Heart left ventricle (tissue), 16 donors: ENCODE data around the gene LEUTX. TPM values are rescaled to one million over a fixed set of nuclear protein-coding genes. Genes with fewer than 3 reads are reported as not detected.

ENCODE experiments used
- ATAC-seq, 4 donors: fragments of 200-7000 bp; cut with Tn5 transposase; one replicate each; pipeline ENCODE4 v1.9.1; 2020 to 2022; ENCODE audit warnings: moderate library complexity in 4 of 4, mild to moderate bottlenecking in 3 of 4, moderate number of reproducible peaks in 1 of 4
- DNase-seq, 5 donors: peaks; one replicate each; pipeline ENCODE4 v3.0.0-alpha.2; 2020
- H3K27ac ChIP-seq, 12 donors: fragments of 200-600 bp; sonication (generic) in 4 of 12; one replicate each; pipeline versions ENCODE4 v1.5.0 to v1.8.0; 2016 to 2022; ENCODE audit warnings: mild to moderate bottlenecking in 2 of 12
- H3K27me3 ChIP-seq, 9 donors: fragments of 200-600 bp; sonication (generic) in 2 of 9; one replicate each; pipeline versions ENCODE4 v1.5.1 to v1.8.0; 2016 to 2022; ENCODE audit warnings: mild to moderate bottlenecking in 3 of 9
- H3K36me3 ChIP-seq, 9 donors: fragments of 200-600 bp; sonication (generic) in 2 of 9; one replicate each; pipeline versions ENCODE4 v1.5.0 to v1.8.0; 2018 to 2022; ENCODE audit warnings: mild to moderate bottlenecking in 2 of 9
- H3K4me1 ChIP-seq, 12 donors: fragments of 200-600 bp; sonication (generic) in 4 of 12; one replicate each; pipeline versions ENCODE4 v1.5.0 to v1.8.0; 2016 to 2022; ENCODE audit warnings: mild to moderate bottlenecking in 3 of 12
- H3K4me3 ChIP-seq, 12 donors: fragments of 200-600 bp; sonication (generic) in 4 of 12; one replicate each; pipeline versions ENCODE4 v1.5.0 to v1.8.0; 2017 to 2022; ENCODE audit warnings: mild to moderate bottlenecking in 9 of 12, moderate library complexity in 4 of 12
- H3K9me3 ChIP-seq, 12 donors: fragments of 200-600 bp; sonication (generic) in 4 of 12; one replicate each; pipeline versions ENCODE4 v1.5.0 to v1.8.0; 2016 to 2022; ENCODE audit warnings: mild to moderate bottlenecking in 1 of 12
- POLR2A ChIP-seq, 2 donors: fragments of 450-650 bp; IDR thresholded peaks; one replicate each; pipeline ENCODE4 v1.6.1; 2017; ENCODE audit warnings: antibody characterized with exemption in 2 of 2, mild to moderate bottlenecking in 2 of 2, moderate library complexity in 2 of 2
- WGBS, 4 donors: extraction: QIAGEN DNeasy Blood & Tissue Kit in 2 of 4; methylation state at CpG; one replicate each; pipeline versions ENCODE4 v1.1.5 to v1.1.7; 2013 to 2018; 5-methylcytosine and 5-hydroxymethylcytosine counted together
- intact Hi-C, 10 donors: fragments of 100-400 bp; cut with DNase I; formaldehyde crosslinking; loops; one replicate each; pipeline versions ENCODE4 v1.11.1 to v1.14.2; 2022
- polyA plus RNA-seq, 2 donors: library from polyadenylated mRNA; stranded (reverse); fragments of 200-250 nt; gene quantifications; one replicate each; pipeline ENCODE4 v1.2.3, GENCODE V29; 2013
- total RNA-seq, 9 donors: library from RNA; depleted of rRNA in 2 of 9; stranded (reverse); fragments of >200 nt in 2 of 9; fragmentation: NEBNext Ultra II Directional in 3 of 9; extraction: Animal tissue kit (Norgen Biotek cat#: 25700) in 3 of 9; gene quantifications; one replicate each; pipeline versions ENCODE4 v1.1.0 to v1.2.4, GENCODE V29; 2016 to 2023
- TF ChIP-seq, protein P1 (sequence below), 12 donors: fragments of 200-600 bp; sonication (generic) in 4 of 12; IDR thresholded peaks; one replicate each; pipeline versions ENCODE4 v1.5.0 to v1.8.0; 2018 to 2022; ENCODE audit warnings: antibody characterized with exemption in 12 of 12, mild to moderate bottlenecking in 5 of 12
- donor health status: ischemic (EF 13 %, LVEDD 7.1; RV severe dilation, severe dysfunction).
- donor health status: healthy with polysubstance abuse.
- donor health status: DM: no; HTN: yes; CAD: no.
- donor health status: DM: no; HTN: no; CAD: no.
- donor health status: ischemic (EF 25% LVEDD 6.9; RV normal size, moderate dysfunction).
- donor health status: ischemic (EF 25% LVEDD 5.7; RV mildly dilated, moderate dysfunction).
- donor health status: healthy.
- donor health status: DM: yes; HTN: yes; CAD: no.
- donor health status: ischemic (EF 35%, LVEDD 5.7; RV mildly dilated, moderate dysfunction).
- donor health status: nonischemic (EF 11% LVEDD 7.7; RV severe dilation, severe dysfunction).
- donor health status: DM: yes; HTN: yes; CAD: no.
- donor health status: PGD.
- donor health status: ischemic (EF 29% LVEDD 5.4; RV normal size, mild dysfunction).
- donor health status: nonischemic (EF 23%, LVEDD 6.1; RV moderate dilation, normal function).

Gene LEUTX
- total and polyA plus RNA-seq, 11 donors: not detected

DNA sequence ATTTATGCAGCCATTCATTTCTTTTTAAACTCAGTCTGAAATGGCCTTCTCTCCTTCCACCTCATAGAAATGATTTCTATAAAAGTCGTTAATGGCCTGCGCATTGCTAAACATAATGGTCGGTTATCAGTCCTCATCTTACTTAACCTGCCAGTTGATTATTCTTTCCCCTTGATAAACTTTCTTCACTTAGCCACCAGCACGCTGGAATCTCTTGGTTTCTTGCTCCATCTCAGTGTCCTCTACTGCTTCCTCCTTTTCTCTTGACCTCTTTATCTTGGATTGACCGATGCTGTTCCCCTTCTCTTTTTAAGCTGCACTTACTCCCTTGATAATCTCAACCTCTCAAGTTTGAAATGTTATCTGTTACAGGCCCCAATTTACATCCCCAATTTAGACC is 28.7 kb upstream of the LEUTX start:
- no peak overlapping the region for H3K27ac ChIP-seq
- intact Hi-C loops: no loop called here
- DNase-seq (no peak), ATAC-seq (no peak)
- no peaks in the 10 kb centered on the region for H3K4me1 ChIP-seq
- peaks cover 0 to 16% (median 0%) of the 10 kb centered on the region in 9 donors for H3K27me3 ChIP-seq
- TF ChIP-seq, protein P1, sequence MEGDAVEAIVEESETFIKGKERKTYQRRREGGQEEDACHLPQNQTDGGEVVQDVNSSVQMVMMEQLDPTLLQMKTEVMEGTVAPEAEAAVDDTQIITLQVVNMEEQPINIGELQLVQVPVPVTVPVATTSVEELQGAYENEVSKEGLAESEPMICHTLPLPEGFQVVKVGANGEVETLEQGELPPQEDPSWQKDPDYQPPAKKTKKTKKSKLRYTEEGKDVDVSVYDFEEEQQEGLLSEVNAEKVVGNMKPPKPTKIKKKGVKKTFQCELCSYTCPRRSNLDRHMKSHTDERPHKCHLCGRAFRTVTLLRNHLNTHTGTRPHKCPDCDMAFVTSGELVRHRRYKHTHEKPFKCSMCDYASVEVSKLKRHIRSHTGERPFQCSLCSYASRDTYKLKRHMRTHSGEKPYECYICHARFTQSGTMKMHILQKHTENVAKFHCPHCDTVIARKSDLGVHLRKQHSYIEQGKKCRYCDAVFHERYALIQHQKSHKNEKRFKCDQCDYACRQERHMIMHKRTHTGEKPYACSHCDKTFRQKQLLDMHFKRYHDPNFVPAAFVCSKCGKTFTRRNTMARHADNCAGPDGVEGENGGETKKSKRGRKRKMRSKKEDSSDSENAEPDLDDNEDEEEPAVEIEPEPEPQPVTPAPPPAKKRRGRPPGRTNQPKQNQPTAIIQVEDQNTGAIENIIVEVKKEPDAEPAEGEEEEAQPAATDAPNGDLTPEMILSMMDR (IDR thresholded peaks at IDR 0.05): no peak
- no peak for TF ChIP-seq POLR2A (IDR thresholded peaks at IDR 0.05)
- no peak overlapping the region for H3K4me3 ChIP-seq
- no peaks in the 10 kb centered on the region for H3K9me3 ChIP-seq
- H3K36me3 ChIP-seq: no peaks in the 10 kb centered on the region
- WGBS, 4 donors: 67 to 78% (median 73%) methylated on average over 5 of the region's 5 CpGs

DNA sequence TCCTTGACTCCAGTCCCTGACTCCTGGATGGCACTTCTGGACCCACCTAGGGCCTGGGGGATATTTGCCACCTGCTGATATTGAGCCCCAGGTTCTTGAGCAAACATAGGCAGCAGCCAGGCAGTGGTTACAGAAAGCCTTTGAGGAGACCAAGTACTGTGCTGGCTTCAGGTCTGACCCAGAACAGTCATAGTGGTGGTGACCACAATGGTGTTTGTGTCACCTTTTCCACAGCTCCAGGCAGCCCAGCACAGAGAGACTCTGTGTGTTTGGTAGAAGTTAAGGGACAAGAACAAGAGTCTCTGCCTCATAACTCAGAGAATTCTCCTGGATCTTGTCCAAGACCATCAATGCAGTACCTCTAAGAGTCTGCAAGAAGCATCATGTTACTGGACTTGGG is 26.3 kb upstream of the LEUTX start:
- TF ChIP-seq POLR2A (IDR thresholded peaks at IDR 0.05): no peak
- TF ChIP-seq, protein P1 (IDR thresholded peaks at IDR 0.05): no peak
- H3K4me3 ChIP-seq: no peak overlapping the region
- intact Hi-C loops: no loop called here
- H3K27me3 ChIP-seq: peaks cover 0 to 16% (median 0%) of the 10 kb centered on the region in 9 donors
- no peaks in the 10 kb centered on the region for H3K36me3 ChIP-seq
- DNase-seq (no peak), ATAC-seq (no peak)
- H3K9me3 ChIP-seq: no peaks in the 10 kb centered on the region
- H3K4me1 ChIP-seq: no peaks in the 10 kb centered on the region
- no peak overlapping the region for H3K27ac ChIP-seq

DNA sequence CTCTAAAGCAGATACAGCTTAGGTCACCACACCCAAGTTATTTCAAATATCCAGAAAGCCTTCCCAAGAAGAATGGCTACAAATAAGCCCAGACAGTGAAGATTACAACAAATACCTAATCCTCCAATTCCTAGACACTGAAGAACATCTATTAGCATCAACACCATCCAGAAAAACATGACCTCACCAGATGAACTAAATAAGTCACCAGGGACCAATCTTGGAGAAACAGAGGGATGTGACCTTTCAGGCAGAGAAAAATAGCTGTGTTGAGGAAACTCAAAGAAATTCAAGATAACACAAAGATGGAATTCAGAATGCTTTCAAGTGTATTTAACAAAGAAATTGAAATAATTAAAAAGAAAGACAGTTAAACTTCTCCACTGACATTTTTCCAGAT is 25.9 kb upstream of the LEUTX start:
- Histone ChIP-seq H3K9me3 (no peaks in the 10 kb centered on the region), H3K4me1 (no peaks in the 10 kb centered on the region), H3K27ac (no peak overlapping the region), H3K36me3 (no peaks in the 10 kb centered on the region), H3K4me3 (no peak overlapping the region), H3K27me3 (peaks cover 0 to 18% (median 0%) of the 10 kb centered on the region in 9 donors)
- DNase-seq (no peak), ATAC-seq (no peak)
- no peak for TF ChIP-seq POLR2A (IDR thresholded peaks at IDR 0.05)
- TF ChIP-seq, protein P1 (IDR thresholded peaks at IDR 0.05): no peak
- intact Hi-C loops: no loop called here

DNA sequence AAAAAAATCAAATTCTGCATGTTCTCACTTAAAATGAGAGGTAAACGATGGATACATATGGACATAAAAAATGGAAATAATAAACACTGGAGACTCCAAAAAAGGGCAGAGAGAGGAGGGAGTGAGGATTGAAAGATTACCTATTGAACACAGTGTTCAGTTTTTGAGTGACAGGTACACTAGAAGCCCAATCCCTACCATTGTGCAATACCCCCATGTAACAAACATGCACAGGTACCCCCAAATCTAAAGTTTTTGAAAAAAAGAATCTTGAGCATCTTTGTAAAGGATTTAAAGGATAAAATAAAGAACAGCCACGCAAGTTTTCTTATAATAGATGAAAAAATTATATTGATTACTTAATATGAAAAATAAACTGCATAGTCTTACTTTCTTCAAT is 24.1 kb upstream of the LEUTX start:
- Histone ChIP-seq H3K4me1 (no peaks in the 10 kb centered on the region), H3K36me3 (no peaks in the 10 kb centered on the region), H3K27ac (no peak overlapping the region), H3K9me3 (no peaks in the 10 kb centered on the region), H3K4me3 (no peak overlapping the region), H3K27me3 (peaks cover 0 to 29% (median 2%) of the 10 kb centered on the region in 9 donors)
- intact Hi-C loops: no loop called here
- 67 to 77% (median 67%) methylated on average over 2 of the region's 2 CpGs for WGBS, 4 donors
- no peak for TF ChIP-seq POLR2A (IDR thresholded peaks at IDR 0.05)
- TF ChIP-seq, protein P1 (IDR thresholded peaks at IDR 0.05): no peak
- ATAC-seq: no peak
- no peak for DNase-seq
